Body of pancreas (tissue), 4 donors: ENCODE measurements around the gene SDF2.

ENCODE experiments used
- POLR2A ChIP-seq, 3 donors: fragments of 450-650 bp; IDR thresholded peaks; one replicate each; pipeline ENCODE4 v1.6.1; 2016; ENCODE audit warnings: antibody characterized with exemption in 3 of 3, mild to moderate bottlenecking in 2 of 3
- TF ChIP-seq, protein P1 (sequence below), 7 experiments: fragments of 450-650 bp in 4 of 7; fragments of 200-600 bp in 3 of 7; sonication (generic) in 3 of 7; IDR thresholded peaks; one replicate each; pipeline ENCODE4 v1.5.1; 2016 to 2019; ENCODE audit warnings: antibody characterized with exemption in 7 of 7

DNA sequence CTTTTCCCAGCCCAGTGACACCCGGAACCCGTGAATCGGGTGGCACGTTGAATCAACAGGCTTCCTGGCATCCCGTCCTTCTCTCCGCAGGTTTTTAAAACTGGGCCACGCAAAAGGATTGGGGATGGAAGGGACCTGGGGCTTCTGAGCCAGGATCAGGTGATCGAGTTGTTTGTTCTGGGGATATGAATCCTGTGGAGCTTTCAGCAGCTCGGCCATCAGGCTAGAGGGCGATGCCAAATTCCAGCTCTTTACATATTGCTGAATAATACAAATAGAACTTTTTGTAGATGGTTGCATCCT is 772 bp upstream of the SDF2 start:
- TF ChIP-seq, protein P1, sequence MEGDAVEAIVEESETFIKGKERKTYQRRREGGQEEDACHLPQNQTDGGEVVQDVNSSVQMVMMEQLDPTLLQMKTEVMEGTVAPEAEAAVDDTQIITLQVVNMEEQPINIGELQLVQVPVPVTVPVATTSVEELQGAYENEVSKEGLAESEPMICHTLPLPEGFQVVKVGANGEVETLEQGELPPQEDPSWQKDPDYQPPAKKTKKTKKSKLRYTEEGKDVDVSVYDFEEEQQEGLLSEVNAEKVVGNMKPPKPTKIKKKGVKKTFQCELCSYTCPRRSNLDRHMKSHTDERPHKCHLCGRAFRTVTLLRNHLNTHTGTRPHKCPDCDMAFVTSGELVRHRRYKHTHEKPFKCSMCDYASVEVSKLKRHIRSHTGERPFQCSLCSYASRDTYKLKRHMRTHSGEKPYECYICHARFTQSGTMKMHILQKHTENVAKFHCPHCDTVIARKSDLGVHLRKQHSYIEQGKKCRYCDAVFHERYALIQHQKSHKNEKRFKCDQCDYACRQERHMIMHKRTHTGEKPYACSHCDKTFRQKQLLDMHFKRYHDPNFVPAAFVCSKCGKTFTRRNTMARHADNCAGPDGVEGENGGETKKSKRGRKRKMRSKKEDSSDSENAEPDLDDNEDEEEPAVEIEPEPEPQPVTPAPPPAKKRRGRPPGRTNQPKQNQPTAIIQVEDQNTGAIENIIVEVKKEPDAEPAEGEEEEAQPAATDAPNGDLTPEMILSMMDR (IDR thresholded peaks at IDR 0.05): no peak
- no peak for TF ChIP-seq POLR2A (IDR thresholded peaks at IDR 0.05)
